Transverse colon (tissue), 4 donors: ENCODE results near the gene LDB2. TPM values are rescaled to one million over a fixed set of nuclear protein-coding genes. Genes with fewer than 3 reads are reported as not detected.

Source experiments
- DNase-seq: peaks from one replicate; pipeline ENCODE4 v3.0.0-alpha.2; 2019
- H3K27ac ChIP-seq, 4 donors: fragments of 200-600 bp; sonication (generic); 2 replicates each; pipeline ENCODE4 v1.5.1; 2016 to 2018; ENCODE audit warnings: inconsistent platforms in 4 of 4
- H3K27me3 ChIP-seq: fragments of 200-600 bp; sonication (generic); 2 replicates; pipeline ENCODE4 v1.5.1; 2017; ENCODE audit warnings: inconsistent platforms
- H3K36me3 ChIP-seq, 4 donors: fragments of 200-600 bp; sonication (generic); 2 replicates each; pipeline ENCODE4 v1.5.1; 2017 to 2019; ENCODE audit warnings: inconsistent platforms in 4 of 4
- H3K4me1 ChIP-seq, 4 donors: fragments of 200-600 bp; sonication (generic); 2 replicates each; pipeline ENCODE4 v1.5.1; 2017 to 2020; ENCODE audit warnings: inconsistent platforms in 4 of 4
- H3K4me3 ChIP-seq, 4 donors: fragments of 200-600 bp; sonication (generic); 1 replicate in 1 of 4; 2 replicates in 3 of 4; pipeline versions ENCODE4 v1.5.1 to v1.6.1; 2017 to 2019; ENCODE audit warnings: inconsistent platforms in 4 of 4
- H3K9me3 ChIP-seq, 2 donors: fragments of 200-600 bp; sonication (generic); 2 replicates each; pipeline ENCODE4 v1.5.1; 2017 to 2019; ENCODE audit warnings: inconsistent platforms in 2 of 2
- EP300 ChIP-seq: sonication (generic); formaldehyde crosslinking; IDR thresholded peaks from one replicate; pipeline ENCODE4 v1.6.1; 2017; ENCODE audit warnings: antibody characterized with exemption, low read depth
- POLR2A ChIP-seq: fragments of 450-650 bp; IDR thresholded peaks from one replicate; pipeline ENCODE4 v1.6.1; 2016; ENCODE audit warnings: antibody characterized with exemption, mild to moderate bottlenecking, moderate library complexity
- POLR2AphosphoS5 ChIP-seq, 3 donors: sonication (generic); formaldehyde crosslinking; IDR thresholded peaks; one replicate each; pipeline ENCODE4 v1.6.1; 2016; ENCODE audit warnings: antibody characterized with exemption in 3 of 3
- WGBS, 2 donors: methylation state at CpG; one replicate each; pipeline ENCODE4 v1.1.5; 2018; ENCODE audit warnings: low coverage in 1 of 2; 5-methylcytosine and 5-hydroxymethylcytosine counted together
- in situ Hi-C, 4 donors: fragments of 200-750 bp; cut with MboI; loops; one replicate each; pipeline versions ENCODE4 v1.15.0 to v1.15.1; 2017; ENCODE audit warnings: low sequenced_read_pairs in 3 of 4, low pct_ligation_motif_present in 1 of 4, low pct_unique_long_range_greater_than_20kb in 1 of 4
- intact Hi-C: fragments of 100-400 bp; cut with DNase I; formaldehyde crosslinking; loops from one replicate; pipeline ENCODE4 v1.15.1; 2023; ENCODE audit warnings: low total_unique reads
- total RNA-seq, 4 donors: library from RNA; depleted of rRNA; stranded (reverse); fragments of >200 nt; gene quantifications; one replicate each; pipeline ENCODE4 v1.1.0, GENCODE V29; 2016
- TF ChIP-seq, protein P1 (sequence below), 5 experiments: fragments of 200-600 bp in 3 of 5; fragments of 450-650 bp in 2 of 5; sonication (generic) in 3 of 5; IDR thresholded peaks; 1 replicate in 2 of 5; 2 replicates in 3 of 5; pipeline ENCODE4 v1.5.1; 2016 to 2017; ENCODE audit warnings: antibody characterized with exemption in 5 of 5, inconsistent platforms in 3 of 5, mild to moderate bottlenecking in 2 of 5, moderate library complexity in 1 of 5

LDB2 gene
- total RNA-seq, 4 donors from 2014 or later, result 7.0 to 46.6 (median 8.9) TPM

DNA sequence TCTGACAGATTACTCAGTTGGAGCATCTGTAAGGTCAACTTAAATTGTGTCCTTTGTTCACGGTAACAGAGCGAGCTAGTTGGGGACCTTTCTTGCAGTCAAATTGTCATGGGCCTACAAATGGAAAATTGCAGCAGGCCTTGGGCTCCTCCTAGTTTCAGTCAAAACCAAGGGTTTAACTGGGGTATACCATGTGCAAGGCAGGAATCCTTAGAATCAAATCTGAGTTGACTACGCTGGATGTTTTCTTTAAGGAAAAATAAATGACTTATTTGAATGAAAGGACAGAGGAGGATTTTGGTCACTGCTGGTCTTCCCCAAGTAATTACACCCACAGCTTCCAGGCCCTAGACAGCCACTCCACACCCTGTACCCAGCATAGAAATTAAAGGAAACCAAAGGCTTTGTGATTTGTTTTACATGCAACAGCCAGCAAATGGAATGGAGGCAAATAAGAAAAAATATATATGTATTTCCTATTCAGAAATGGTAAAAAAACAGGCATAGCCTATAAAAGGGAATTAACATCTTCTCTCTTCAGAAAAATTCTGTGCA, 307.1 kb downstream of the LDB2 start:
- Histone ChIP-seq H3K27me3 (no peaks in the 10 kb centered on the region), H3K27ac (no peak overlapping the region), H3K36me3 (no peaks in the 10 kb centered on the region), H3K9me3 (no peaks in the 10 kb centered on the region), H3K4me1 (no peaks in the 10 kb centered on the region), H3K4me3 (no peak overlapping the region)
- no peak for DNase-seq
- intact Hi-C loops (no loop called here), in situ Hi-C loops (no loop called here)
- 95 to 100% methylated on average over 2 to 3 of the region's 3 CpGs for WGBS, 2 donors
- no peak for TF ChIP-seq POLR2AphosphoS5 (IDR thresholded peaks at IDR 0.05)
- TF ChIP-seq EP300, result no peak
- TF ChIP-seq, protein P1, sequence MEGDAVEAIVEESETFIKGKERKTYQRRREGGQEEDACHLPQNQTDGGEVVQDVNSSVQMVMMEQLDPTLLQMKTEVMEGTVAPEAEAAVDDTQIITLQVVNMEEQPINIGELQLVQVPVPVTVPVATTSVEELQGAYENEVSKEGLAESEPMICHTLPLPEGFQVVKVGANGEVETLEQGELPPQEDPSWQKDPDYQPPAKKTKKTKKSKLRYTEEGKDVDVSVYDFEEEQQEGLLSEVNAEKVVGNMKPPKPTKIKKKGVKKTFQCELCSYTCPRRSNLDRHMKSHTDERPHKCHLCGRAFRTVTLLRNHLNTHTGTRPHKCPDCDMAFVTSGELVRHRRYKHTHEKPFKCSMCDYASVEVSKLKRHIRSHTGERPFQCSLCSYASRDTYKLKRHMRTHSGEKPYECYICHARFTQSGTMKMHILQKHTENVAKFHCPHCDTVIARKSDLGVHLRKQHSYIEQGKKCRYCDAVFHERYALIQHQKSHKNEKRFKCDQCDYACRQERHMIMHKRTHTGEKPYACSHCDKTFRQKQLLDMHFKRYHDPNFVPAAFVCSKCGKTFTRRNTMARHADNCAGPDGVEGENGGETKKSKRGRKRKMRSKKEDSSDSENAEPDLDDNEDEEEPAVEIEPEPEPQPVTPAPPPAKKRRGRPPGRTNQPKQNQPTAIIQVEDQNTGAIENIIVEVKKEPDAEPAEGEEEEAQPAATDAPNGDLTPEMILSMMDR (IDR thresholded peaks at IDR 0.05), result no peak

GRCh38 chr4:16590797-16591196, 307.6 kb downstream of the LDB2 start:
- Histone ChIP-seq H3K4me1 (no peaks in the 10 kb centered on the region), H3K9me3 (no peaks in the 10 kb centered on the region), H3K4me3 (no peak overlapping the region), H3K27ac (no peak overlapping the region), H3K27me3 (no peaks in the 10 kb centered on the region), H3K36me3 (no peaks in the 10 kb centered on the region)
- no peak for TF ChIP-seq POLR2AphosphoS5 (IDR thresholded peaks at IDR 0.05)
- TF ChIP-seq EP300, result no peak
- no peak for TF ChIP-seq POLR2A
- TF ChIP-seq, protein P1 (IDR thresholded peaks at IDR 0.05), result no peak
- intact Hi-C loops, result no loop called here
- DNase-seq, result no peak
- in situ Hi-C loops, result no loop called here
- 60% methylated on average over 4 of the region's 4 CpGs; no CpG with 5 or more reads in 1 of the 2 donors for WGBS, 2 donors

- WGBS, 2 donors, result 85 to 95% methylated on average over 3 to 6 of the region's 6 CpGs
- intact Hi-C loops (no loop called here), in situ Hi-C loops (no loop called here)
- Histone ChIP-seq H3K27ac (no peak overlapping the region), H3K9me3 (no peaks in the 10 kb centered on the region), H3K4me1 (no peaks in the 10 kb centered on the region), H3K36me3 (no peaks in the 10 kb centered on the region), H3K27me3 (no peaks in the 10 kb centered on the region), H3K4me3 (no peak overlapping the region)
- no peak for TF ChIP-seq POLR2A
- no peak for TF ChIP-seq POLR2AphosphoS5 (IDR thresholded peaks at IDR 0.05)
- TF ChIP-seq EP300, result no peak
- TF ChIP-seq, protein P1 (IDR thresholded peaks at IDR 0.05), result no peak
- DNase-seq, result no peak
These were observed 309.8 kb downstream of the LDB2 start for GRCh38 chr4:16588651-16589050.

GRCh38 chr4:16588149-16588548, 310.3 kb downstream of the LDB2 start:
- 56 to 80% methylated on average over 1 of the region's 1 CpG for WGBS, 2 donors
- no peaks in the 10 kb centered on the region for H3K9me3 ChIP-seq
- in situ Hi-C loops (no loop called here), intact Hi-C loops (no loop called here)
- TF ChIP-seq POLR2A, result no peak
- TF ChIP-seq EP300, result no peak
- TF ChIP-seq, protein P1 (IDR thresholded peaks at IDR 0.05), result no peak
- no peak for TF ChIP-seq POLR2AphosphoS5 (IDR thresholded peaks at IDR 0.05)
- H3K27me3 ChIP-seq, result no peaks in the 10 kb centered on the region
- no peak for DNase-seq
- no peak overlapping the region for H3K4me3 ChIP-seq
- no peaks in the 10 kb centered on the region for H3K4me1 ChIP-seq
- no peaks in the 10 kb centered on the region for H3K36me3 ChIP-seq
- H3K27ac ChIP-seq, result no peak overlapping the region
